H1 (cell line): ENCODE results near the gene EVC2. TPM values are rescaled to one million over a fixed set of nuclear protein-coding genes. Genes with fewer than 3 reads are reported as not detected.

Experiments
- CTCF ChIA-PET: fragments of 300-600 bp; sonication (Branson Sonifier 250); formaldehyde crosslinking; loops from one replicate; lab custom pipeline; 2021; ENCODE audit not compliant: partially characterized antibody; lab: Charles Lee
- POLR2A ChIA-PET: fragments of 300-600 bp; sonication (Branson Sonifier 250); formaldehyde crosslinking; loops from one replicate; lab custom pipeline; 2021; ENCODE audit warnings: inconsistent platforms; ENCODE audit not compliant: partially characterized antibody; lab: Charles Lee
- DNase-seq, 2 experiments: peaks; one replicate each; pipeline versions ENCODE4 v3.0.0 to v3.0.0-alpha.2; 2010 to 2022; ENCODE audit warnings: low spot score in 2 of 2, low read depth in 1 of 2, mixed read lengths in 1 of 2
- FAIRE-seq: peaks from 2 replicates; lab custom pipeline; 2011; peaks lifted over from hg19 to GRCh38; lab: Jason Lieb, UNC
- H2AFZ ChIP-seq: 2 replicates; pipeline ENCODE4 v1.8.1; 2012; ENCODE audit warnings: low read length, inconsistent platforms
- H2AK5ac ChIP-seq: 2 replicates; pipeline ENCODE4 v1.6.1; 2013; ENCODE audit warnings: low read depth, low read length
- H2BK120ac ChIP-seq: replicated peaks from 2 replicates; pipeline ENCODE3; 2013; ENCODE audit warnings: low read depth, low read length, inconsistent platforms
- H2BK12ac ChIP-seq: 2 replicates; pipeline ENCODE4 v1.6.1; 2013; ENCODE audit warnings: low read depth, low read length
- H2BK15ac ChIP-seq: 2 replicates; pipeline ENCODE4 v1.6.1; 2013; ENCODE audit warnings: low read length
- H2BK20ac ChIP-seq: 2 replicates; pipeline ENCODE4 v1.6.1; 2013; ENCODE audit warnings: low read length
- H2BK5ac ChIP-seq: 2 replicates; pipeline ENCODE4 v1.6.1; 2013; ENCODE audit warnings: low read depth, low read length
- H3K14ac ChIP-seq: 2 replicates; pipeline ENCODE4 v1.6.1; 2013; ENCODE audit warnings: inconsistent platforms; ENCODE audit not compliant: insufficient read length
- H3K18ac ChIP-seq: 2 replicates; pipeline ENCODE4 v1.6.1; 2013; ENCODE audit warnings: low read length; ENCODE audit errors: extremely low read depth
- H3K23ac ChIP-seq: 2 replicates; pipeline ENCODE4 v1.6.1; 2013; ENCODE audit warnings: inconsistent platforms; ENCODE audit not compliant: insufficient read length
- H3K23me2 ChIP-seq: 2 replicates; pipeline ENCODE4 v1.6.1; 2013; ENCODE audit warnings: low read depth, low read length
- H3K27ac ChIP-seq: 2 replicates; pipeline ENCODE4 v1.6.1; 2011; ENCODE audit warnings: low read depth, low read length, inconsistent platforms
- H3K27me3 ChIP-seq, 4 experiments: replicated peaks in 1 of 4; 1 replicate in 1 of 4; 2 replicates in 3 of 4; pipeline versions ENCODE4 v1.6.1 to v1.8.1; 2011 to 2013; ENCODE audit warnings: low read length in 3 of 4, mild to moderate bottlenecking in 3 of 4, inconsistent platforms in 2 of 4, mixed read lengths in 2 of 4, moderate library complexity in 1 of 4; ENCODE audit not compliant: control insufficient read depth in 3 of 4, insufficient read depth in 3 of 4; ENCODE audit errors: extremely low read depth in 1 of 4
- H3K36me3 ChIP-seq, 4 experiments: 2 replicates each; pipeline versions ENCODE4 v1.6.1 to v1.8.1; 2011 to 2013; ENCODE audit warnings: mild to moderate bottlenecking in 4 of 4, low read length in 3 of 4, moderate library complexity in 2 of 4, control low read depth in 1 of 4, inconsistent platforms in 1 of 4; ENCODE audit not compliant: insufficient read depth in 4 of 4, control insufficient read depth in 2 of 4
- H3K4ac ChIP-seq: replicated peaks from 2 replicates; pipeline ENCODE3; 2013; ENCODE audit warnings: low read length, low read depth, mixed read lengths, inconsistent platforms; ENCODE audit not compliant: insufficient read length
- H3K4me1 ChIP-seq, 4 experiments: replicated peaks in 1 of 4; 1 replicate in 1 of 4; 2 replicates in 3 of 4; pipeline versions ENCODE4 v1.6.1 to v1.8.1; 2011 to 2013; ENCODE audit warnings: low read length in 3 of 4, inconsistent platforms in 2 of 4, mixed read lengths in 1 of 4; ENCODE audit not compliant: insufficient read depth in 4 of 4, control insufficient read depth in 3 of 4
- H3K4me2 ChIP-seq, 2 experiments: 2 replicates each; pipeline versions ENCODE4 v1.6.1 to v1.8.1; 2011 to 2013; ENCODE audit warnings: low read depth in 2 of 2, low read length in 2 of 2, control low read depth in 1 of 2, inconsistent platforms in 1 of 2, mild to moderate bottlenecking in 1 of 2; ENCODE audit not compliant: insufficient read depth in 1 of 2
- H3K4me3 ChIP-seq, 4 experiments: fragments of 200-600, 300-600 bp in 1 of 4; sonication (generic), shearing (Covaris generic), sonication (Bioruptor Twin) in 1 of 4; 2 replicates each; pipeline versions ENCODE4 v1.5.1 to v1.8.1; 2011 to 2016; ENCODE audit warnings: low read length in 4 of 4, low read depth in 3 of 4, control low read depth in 2 of 4, inconsistent platforms in 2 of 4, mild to moderate bottlenecking in 2 of 4, mixed read lengths in 1 of 4, moderate library complexity in 1 of 4; ENCODE audit not compliant: insufficient read depth in 2 of 4; ENCODE audit errors: extremely low read depth in 1 of 4
- H3K56ac ChIP-seq: replicated peaks from 2 replicates; pipeline ENCODE3; 2013; ENCODE audit warnings: low read depth, mild to moderate bottlenecking, mixed read lengths, low read length, inconsistent platforms; ENCODE audit not compliant: insufficient read length
- H3K79me1 ChIP-seq: 2 replicates; pipeline ENCODE4 v1.6.1; 2013; ENCODE audit warnings: low read depth, low read length, control low read depth
- H3K79me2 ChIP-seq, 2 experiments: 2 replicates each; pipeline versions ENCODE4 v1.6.1 to v1.8.1; 2012 to 2013; ENCODE audit warnings: low read length in 2 of 2, mild to moderate bottlenecking in 2 of 2, inconsistent platforms in 1 of 2; ENCODE audit not compliant: insufficient read depth in 2 of 2, control insufficient read depth in 1 of 2
- H3K9ac ChIP-seq, 4 experiments: replicated peaks in 1 of 4; 1 replicate in 1 of 4; 2 replicates in 3 of 4; pipeline versions ENCODE4 v1.6.1 to v1.8.1; 2011 to 2013; ENCODE audit warnings: low read depth in 3 of 4, low read length in 3 of 4, control low read depth in 2 of 4, mild to moderate bottlenecking in 2 of 4, moderate library complexity in 2 of 4, inconsistent platforms in 1 of 4; ENCODE audit errors: extremely low read depth in 1 of 4
- H3K9me3 ChIP-seq, 2 experiments: 2 replicates each; pipeline versions ENCODE4 v1.6.1 to v1.8.1; 2012 to 2013; ENCODE audit warnings: mild to moderate bottlenecking in 2 of 2, moderate library complexity in 2 of 2, control low read depth in 1 of 2, inconsistent platforms in 1 of 2, low read depth in 1 of 2, low read length in 1 of 2, mixed read lengths in 1 of 2; ENCODE audit not compliant: insufficient read depth in 2 of 2
- H4K20me1 ChIP-seq, 2 experiments: replicated peaks in 1 of 2; 2 replicates each; pipeline versions ENCODE3 to v1.8.1; 2011 to 2013; ENCODE audit warnings: inconsistent platforms in 2 of 2, low read length in 2 of 2, mild to moderate bottlenecking in 1 of 2; ENCODE audit not compliant: insufficient read depth in 2 of 2, control insufficient read depth in 1 of 2
- H4K5ac ChIP-seq: 2 replicates; pipeline ENCODE4 v1.6.1; 2013; ENCODE audit warnings: low read length, low read depth, mixed read lengths, inconsistent platforms; ENCODE audit not compliant: insufficient read length
- H4K8ac ChIP-seq: 2 replicates; pipeline ENCODE4 v1.8.0; 2013; ENCODE audit warnings: mild to moderate bottlenecking, moderate library complexity, low read length, inconsistent platforms; ENCODE audit not compliant: insufficient read depth; ENCODE audit errors: extremely low read depth
- H4K91ac ChIP-seq: replicated peaks from 2 replicates; pipeline ENCODE3; 2013; ENCODE audit warnings: low read length, mixed read lengths, inconsistent platforms; ENCODE audit not compliant: insufficient read length
- ATF2 ChIP-seq: IDR thresholded peaks from 2 replicates; pipeline ENCODE4 v1.6.1; 2012; ENCODE audit warnings: low read length, inconsistent platforms
- CEBPB ChIP-seq: IDR thresholded peaks from 2 replicates; pipeline ENCODE4 v1.6.1; 2012; ENCODE audit warnings: low read depth, low read length
- CTCF ChIP-seq, 3 experiments: IDR thresholded peaks; 1 replicate in 2 of 3; 2 replicates in 1 of 3; pipeline versions ENCODE4 v1.5.1 to v1.6.1; 2011; ENCODE audit warnings: low read length in 3 of 3, mild to moderate bottlenecking in 3 of 3, inconsistent platforms in 2 of 3, low read depth in 1 of 3, moderate library complexity in 1 of 3; ENCODE audit not compliant: insufficient read depth in 1 of 3; ENCODE audit errors: control extremely low read depth in 1 of 3
- JUN ChIP-seq: IDR thresholded peaks from 2 replicates; pipeline ENCODE4 v1.6.1; 2011; ENCODE audit warnings: low read depth, mild to moderate bottlenecking, improper control_type of control experiment, low read length
- KDM1A ChIP-seq: fragments of 200-600, 300-600 bp; sonication (generic); IDR thresholded peaks from 2 replicates; pipeline ENCODE4 v1.7.1; 2016; ENCODE audit warnings: mild to moderate bottlenecking, low read length, borderline replicate concordance
- KDM4A ChIP-seq: IDR thresholded peaks from one replicate; pipeline ENCODE4 v1.7.1; 2012; ENCODE audit warnings: low read depth, mild to moderate bottlenecking, moderate library complexity, low read length, inconsistent platforms; ENCODE audit not compliant: severe bottlenecking
- RXRA ChIP-seq: IDR thresholded peaks from 2 replicates; pipeline ENCODE4 v1.6.1; 2011; ENCODE audit warnings: low read depth, mild to moderate bottlenecking, low read length, moderate library complexity; ENCODE audit not compliant: insufficient read depth
- SIX5 ChIP-seq: IDR thresholded peaks from 2 replicates; pipeline ENCODE4 v1.6.1; 2011; ENCODE audit warnings: mild to moderate bottlenecking, low read depth, low read length
- TEAD4 ChIP-seq: IDR thresholded peaks from 2 replicates; pipeline ENCODE4 v1.6.1; 2012; ENCODE audit warnings: low read depth, low read length, inconsistent platforms, mixed read lengths
- WGBS, 2 experiments: shearing (Covaris generic) in 1 of 2; methylation state at CpG; one replicate each; pipeline versions ENCODE4 v1.1.6 to v1.1.7; 2013 to 2015; ENCODE audit warnings: low lambda C conversion rate in 2 of 2, mixed read lengths in 2 of 2, inconsistent platforms in 1 of 2, low coverage in 1 of 2, missing lambda C conversion rate in 1 of 2; ENCODE audit not compliant: insufficient replicate concordance in 2 of 2, insufficient coverage in 1 of 2, insufficient read length in 1 of 2; ENCODE audit errors: extremely low coverage in 1 of 2, missing lambda C conversion rate in 1 of 2; 5-methylcytosine and 5-hydroxymethylcytosine counted together
- polyA plus RNA-seq, 7 experiments: library from polyadenylated mRNA; depleted of rRNA in 3 of 7; stranded (reverse) in 5 of 7; unstranded in 2 of 7; fragments of >200 nt in 5 of 7; fragments of 200-250 nt in 2 of 7; gene quantifications; 1 replicate in 5 of 7; 2 replicates in 1 of 7; 4 replicates in 1 of 7; pipeline versions ENCODE4 v1.2.1 to v1.2.3, GENCODE V29; 2011 to 2013; ENCODE audit warnings: missing spikeins in 2 of 7, mixed read lengths in 2 of 7
- total RNA-seq: library from RNA; stranded (reverse); fragmentation: NEBNext Ultra II Directional; extraction: Animal tissue kit (Norgen Biotek cat#: 25700); gene quantifications from 2 replicates; pipeline ENCODE4 v1.2.1, GENCODE V29; 2021

The EVC2 gene
- total and polyA plus RNA-seq, 2 of the 8 experiments (the other 6 are each of a cell fraction or from before 2014, with no cell fraction given): 0.73 to 5.9 TPM

- no peak overlapping the region for H2BK15ac ChIP-seq
- H3K4me2 ChIP-seq: no peak overlapping the region
- no peak overlapping the region for H4K91ac ChIP-seq
- no peak overlapping the region for H4K5ac ChIP-seq
- H2AK5ac ChIP-seq: no peak overlapping the region
- no peak overlapping the region for H2AFZ ChIP-seq
- H3K56ac ChIP-seq: no peak overlapping the region
- H2BK5ac ChIP-seq: no peak overlapping the region
- no peak overlapping the region for H3K4ac ChIP-seq
- H4K20me1 ChIP-seq: peaks cover 0 to 5% of the 10 kb centered on the region in 2 experiments
- H3K4me3 ChIP-seq: no peak overlapping the region
- H2BK20ac ChIP-seq: no peak overlapping the region
- no peaks in the 10 kb centered on the region for H3K4me1 ChIP-seq
- H3K9ac ChIP-seq: no peak overlapping the region
- no peak overlapping the region for H3K18ac ChIP-seq
- TF ChIP-seq TEAD4: no peak
- TF ChIP-seq KDM4A: no peak
- no peak for TF ChIP-seq KDM1A
- TF ChIP-seq SIX5: no peak
- no peak for TF ChIP-seq CTCF (IDR thresholded peaks at IDR 0.05; ENCODE audit: control extremely low read depth in 1 of 3, insufficient read depth in 1 of 3, low read depth in 1 of 3, low read length in 3 of 3)
- no peak for TF ChIP-seq JUN
- no peak for TF ChIP-seq RXRA
- no peak for TF ChIP-seq CEBPB
- TF ChIP-seq ATF2: no peak
- TF ChIP-seq, all 59 proteins: peak for 0
- Histone ChIP-seq H3K9me3 (no peaks in the 10 kb centered on the region), H3K27ac (no peak overlapping the region), H3K79me2 (no peaks in the 10 kb centered on the region), H3K23me2 (peaks cover 6% of the 10 kb centered on the region; the same call in 1 of the 2 replicates), H3K79me1 (no peaks in the 10 kb centered on the region; the same call in 1 of the 2 replicates), H3K23ac (no peak overlapping the region), H3K27me3 (no peaks in the 10 kb centered on the region), H2BK12ac (no peak overlapping the region), H3K36me3 (no peaks in the 10 kb centered on the region; a peak in 1 of 8 replicates), H3K14ac (no peak overlapping the region), H4K8ac (no peak overlapping the region), H2BK120ac (no peak overlapping the region)
- DNase-seq (no peak), FAIRE-seq (no peak)
- CTCF ChIA-PET: interaction anchor here (1.4 to 4.4 kb wide), 2 partner anchors 10 to 16 kb away, joined by 3 to 23 read pairs; no protein-coding TSS in a partner anchor
- POLR2A ChIA-PET: no interaction called here
- 76% methylated on average over 3 of the region's 3 CpGs; no CpG with 5 or more reads in 1 of the 2 experiments for WGBS, 2 experiments
Measured at GRCh38 chr4:5650040-5650439, 58.3 kb downstream of the EVC2 start.
